Measurements from ENCODE around the gene GPR176.

GPR176 gene

DNA sequence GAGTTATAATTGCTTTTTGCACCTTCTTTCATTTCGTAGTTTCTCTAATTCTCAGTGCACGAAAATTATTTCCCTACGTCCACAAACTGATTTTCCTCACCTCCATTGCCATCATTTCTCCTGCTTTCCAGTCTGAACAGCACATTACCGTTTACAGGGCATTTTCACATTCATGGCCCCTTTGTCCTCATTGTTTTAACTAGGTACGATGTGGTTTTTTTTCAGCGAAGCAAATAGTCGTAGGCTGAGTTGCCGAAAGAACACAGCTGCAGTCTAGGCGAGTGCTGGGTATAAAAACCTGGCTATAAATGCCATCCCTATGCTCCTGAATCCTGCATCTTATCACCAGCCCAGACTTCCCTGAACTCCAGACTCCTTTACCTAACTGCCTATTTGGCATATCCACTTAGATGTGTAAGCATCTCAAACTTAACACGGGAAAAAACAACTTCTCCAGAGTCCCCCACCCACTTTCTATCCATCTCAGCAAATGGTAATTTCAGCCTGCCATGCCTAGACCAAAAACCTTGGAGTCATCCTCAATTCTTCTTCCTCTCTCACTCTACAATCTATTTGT lies 136.7 kb downstream of the GPR176 start:
- no peak for DNase-seq (ENCODE audit: low read depth)
- peak overlapping the region; percentile 85 for H3K4me3 ChIP-seq (ENCODE audit: low read length)
- TF ChIP-seq CTCF (conservative IDR thresholded peaks at IDR 0.05; ENCODE audit: low read length) = no peak

DNA sequence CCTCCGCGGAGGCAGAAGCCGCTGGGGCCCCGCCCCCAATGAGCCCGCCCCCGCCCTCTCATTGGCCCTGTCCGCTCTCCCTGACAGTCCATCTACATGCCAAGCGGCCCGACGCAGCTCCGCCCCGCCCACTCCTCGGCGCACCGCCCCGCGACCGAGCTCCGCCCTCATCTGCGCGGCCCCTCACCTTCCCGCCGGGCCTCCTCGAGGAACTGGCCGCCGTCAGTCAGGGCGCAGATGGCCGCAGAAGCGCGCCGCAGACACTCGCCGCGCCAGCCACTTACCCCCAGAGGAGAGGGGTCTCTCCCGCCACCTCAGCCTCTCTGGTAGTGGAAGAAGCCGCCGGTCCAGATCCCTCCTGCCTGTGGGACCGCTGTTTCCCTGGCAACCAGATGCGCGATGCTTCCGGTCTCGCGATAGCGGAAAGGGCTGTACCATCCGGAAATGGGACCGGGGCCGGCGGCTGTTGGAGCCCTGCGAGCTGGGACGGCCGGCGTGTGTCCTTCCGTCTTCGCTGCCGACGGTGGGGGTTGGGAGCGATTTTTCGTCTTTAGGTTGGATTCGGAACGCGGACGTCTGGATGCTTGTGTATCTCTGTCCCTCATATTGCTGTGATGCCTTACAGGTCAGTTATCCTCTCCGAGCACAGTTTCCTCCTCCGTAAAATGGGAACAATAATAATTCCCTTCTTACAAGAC lies 137.5 kb downstream of the GPR176 start, which contains the start of gene FSIP1:
Gene FSIP1, minus strand, starts transcription at position 401 of the 698 bp plus-strand sequence. CDS start 6,317 bp downstream, outside the sequence.
- H3K4me3 ChIP-seq (ENCODE audit: low read length) = peak within 1 kb of the TSS; percentile 85
- peak; percentile 96 for DNase-seq (ENCODE audit: low read depth)
- no peak for TF ChIP-seq CTCF (conservative IDR thresholded peaks at IDR 0.05; ENCODE audit: low read length)

DNA sequence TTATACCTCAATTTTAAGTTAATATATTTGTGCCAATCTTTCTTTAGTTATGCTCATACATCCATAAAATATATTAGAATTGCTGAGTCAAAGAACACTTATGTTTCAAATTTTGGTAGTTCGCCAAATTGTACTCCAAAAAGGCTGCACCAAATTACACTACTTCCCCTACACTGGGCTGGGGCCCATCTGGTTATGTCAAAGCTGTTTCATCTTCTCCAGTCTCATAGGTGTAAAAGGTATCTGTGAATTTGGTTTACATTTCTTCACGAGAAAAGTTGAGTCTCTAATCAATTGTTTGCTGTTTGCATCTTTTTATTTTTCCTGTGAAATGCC lies 138.1 kb downstream of the GPR176 start:
- no peak for TF ChIP-seq CTCF (conservative IDR thresholded peaks at IDR 0.05; ENCODE audit: low read length)
- peak overlapping the region; percentile 49 for H3K4me3 ChIP-seq (ENCODE audit: low read length)
- DNase-seq (ENCODE audit: low read depth) = no peak

DNA sequence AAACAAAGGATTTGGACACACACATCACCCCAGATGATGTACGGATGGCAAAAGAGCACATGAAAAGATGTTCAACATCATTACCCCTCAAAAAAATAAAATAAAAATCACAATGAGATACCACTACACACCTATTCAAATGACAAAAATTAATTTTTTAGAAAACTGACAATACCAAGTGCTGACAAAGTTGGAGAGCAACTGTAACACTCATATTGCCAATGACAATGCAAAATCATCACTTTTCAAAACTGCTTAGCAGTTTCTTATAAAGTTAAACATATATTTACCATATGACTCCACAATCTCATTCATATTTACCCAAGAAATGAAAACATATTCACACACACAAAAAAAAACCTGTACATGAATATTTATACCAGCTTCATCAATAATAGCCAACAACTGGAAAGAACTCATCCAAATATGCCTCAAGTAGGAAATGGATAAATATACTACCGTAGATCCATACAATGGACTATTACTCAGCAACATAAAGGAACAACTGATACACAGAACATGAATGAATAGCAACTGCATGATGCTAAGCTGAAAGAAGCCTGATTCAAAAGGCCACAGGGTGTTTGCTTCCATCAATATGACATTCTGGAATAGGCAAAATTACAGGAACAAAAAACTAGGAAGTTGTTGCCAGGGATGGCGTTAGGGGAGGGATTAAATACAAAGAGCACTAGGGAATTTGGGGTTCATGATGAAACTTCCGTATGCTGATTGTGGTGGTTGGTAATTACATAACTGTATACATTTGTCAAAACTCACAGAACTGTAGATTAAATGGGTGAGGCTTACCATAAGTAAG lies 138.7 kb downstream of the GPR176 start:
- no peak overlapping the region for H3K4me3 ChIP-seq (ENCODE audit: low read length)
- no peak for TF ChIP-seq CTCF (conservative IDR thresholded peaks at IDR 0.05; ENCODE audit: low read length)
- DNase-seq (ENCODE audit: low read depth) = no peak

DNA sequence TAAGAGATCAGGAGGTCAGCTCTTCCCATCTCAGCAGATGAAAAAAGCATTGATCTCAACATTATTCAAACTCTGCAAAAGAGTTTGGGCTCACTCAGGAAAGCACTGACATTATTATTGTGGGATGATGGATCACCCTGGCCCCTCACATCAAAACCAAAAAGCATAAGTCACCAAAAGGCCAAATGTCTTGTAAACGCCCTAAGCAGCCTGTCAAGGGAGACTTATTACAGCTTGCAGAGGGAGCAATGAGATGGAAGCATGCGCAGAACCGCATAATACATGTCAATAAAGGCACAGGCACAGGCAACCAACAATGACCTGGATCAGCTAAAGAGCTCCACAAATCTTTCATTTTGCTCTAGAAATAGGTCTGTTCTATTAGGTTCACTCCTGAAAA lies 142.0 kb downstream of the GPR176 start:
- no peak for DNase-seq (ENCODE audit: low read depth)
- H3K4me3 ChIP-seq (ENCODE audit: low read length) = no peak overlapping the region
- TF ChIP-seq CTCF (conservative IDR thresholded peaks at IDR 0.05; ENCODE audit: low read length) = no peak

DNA sequence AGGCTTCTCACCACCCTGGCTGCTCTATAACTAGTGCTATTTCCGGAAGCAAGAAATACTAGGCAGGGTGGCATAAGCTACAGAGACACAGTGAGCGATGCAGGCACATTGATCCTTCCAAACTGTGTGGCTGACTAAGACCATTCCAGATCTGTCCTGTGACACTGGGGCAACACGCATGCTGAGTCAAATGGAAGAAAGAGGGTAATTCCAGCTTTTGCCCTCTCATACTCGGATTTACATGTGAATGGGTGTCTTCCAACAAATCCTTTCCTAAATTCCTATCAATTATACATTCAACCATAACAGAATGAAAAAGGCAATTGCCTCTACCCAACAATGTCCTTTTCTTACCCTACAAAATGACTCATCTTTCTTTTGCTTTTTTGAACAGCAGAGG lies 142.6 kb downstream of the GPR176 start:
- TF ChIP-seq CTCF (conservative IDR thresholded peaks at IDR 0.05; ENCODE audit: low read length) = no peak
- H3K4me3 ChIP-seq (ENCODE audit: low read length) = no peak overlapping the region
- no peak for DNase-seq (ENCODE audit: low read depth)
